K562 (cell line): ENCODE results near the gene SYNGR3. TPM values are rescaled to one million over a fixed set of nuclear protein-coding genes. Genes with fewer than 3 reads are reported as not detected.
A peak's percentile ranks its signal among the peaks of the same experiment; 100 is the strongest.

Experiments used
- ESRRA ChIP-seq: fragments of 450-650 bp; IDR thresholded peaks from 2 replicates; pipeline ENCODE4 v1.6.1; 2014; ENCODE audit warnings: low read depth, mild to moderate bottlenecking, moderate library complexity, borderline replicate concordance
- HDAC8 ChIP-seq: fragments of 450-650 bp; IDR thresholded peaks from 2 replicates; pipeline ENCODE4 v1.6.1; 2016; ENCODE audit warnings: mild to moderate bottlenecking, missing genetic modification characterization, moderate library complexity, missing compliant biosample characterization
- NFIX ChIP-seq: fragments of 250-450 bp; sonication (Bioruptor Pico); IDR thresholded peaks from 2 replicates; pipeline ENCODE4 v1.4.0; 2020; ENCODE audit warnings: low read depth, mild to moderate bottlenecking, moderate library complexity
- RBM25 ChIP-seq: fragments of 200-400 bp; formaldehyde crosslinking; IDR thresholded peaks from 2 replicates; pipeline ENCODE4 v1.6.1; 2018; ENCODE audit warnings: low read length, low read depth, moderate library complexity; ENCODE audit not compliant: severe bottlenecking
- TAF1 ChIP-seq: IDR thresholded peaks from 2 replicates; pipeline ENCODE4 v1.6.1; 2011; ENCODE audit warnings: mild to moderate bottlenecking, low read length, moderate library complexity; ENCODE audit not compliant: insufficient read depth, control insufficient read depth, severe bottlenecking; ENCODE audit errors: extremely low read depth
- TEAD2 ChIP-seq: fragments of 450-650 bp; IDR thresholded peaks from 2 replicates; pipeline ENCODE4 v1.6.1; 2016; ENCODE audit warnings: missing genetic modification characterization, control low read depth, missing compliant biosample characterization
- ZBTB1 ChIP-seq: sonication (generic); formaldehyde crosslinking; IDR thresholded peaks from 2 replicates; pipeline ENCODE4 v1.8.1; 2023; ENCODE audit warnings: missing genetic modification reagents, low read depth, mild to moderate bottlenecking, borderline replicate concordance
- ZBTB40 ChIP-seq, 2 experiments: fragments of 450-650 bp in 1 of 2; sonication (generic) in 1 of 2; formaldehyde crosslinking in 1 of 2; IDR thresholded peaks; 2 replicates each; pipeline versions ENCODE4 v1.7.1 to v1.9.0; 2016 to 2022; ENCODE audit warnings: inconsistent platforms in 1 of 2, mild to moderate bottlenecking in 1 of 2, missing genetic modification reagents in 1 of 2
- ZNF274 ChIP-seq: IDR thresholded peaks from 2 replicates; pipeline ENCODE4 v1.6.1; 2011; ENCODE audit warnings: low read depth, mild to moderate bottlenecking, low read length, moderate library complexity, borderline replicate concordance
- ZNF76 ChIP-seq: fragments of 250-450 bp; sonication (Bioruptor Pico); IDR thresholded peaks from 2 replicates; pipeline ENCODE4 v1.4.0; 2020; ENCODE audit warnings: mild to moderate bottlenecking, moderate library complexity, borderline replicate concordance
- polyA plus RNA-seq, 8 experiments: library from polyadenylated mRNA; depleted of rRNA in 4 of 8; stranded (reverse) in 5 of 8; unstranded in 3 of 8; fragments of >200 nt; fragmentation: Nextera tagmentation in 2 of 8; fragmentation: Illumina TruSeq in 1 of 8; extraction: Ambion mirVana in 2 of 8; extraction: Trizol in 1 of 8; gene quantifications; 2 replicates each; pipeline versions ENCODE4 v1.2.1 to v1.2.3, GENCODE V29; 2011 to 2014; ENCODE audit warnings: inconsistent platforms in 1 of 8, missing spikeins in 1 of 8
- total RNA-seq, 7 experiments: library from RNA; depleted of rRNA in 6 of 7; stranded (reverse); fragments of >200 nt in 6 of 7; fragmentation: Illumina TruSeq in 2 of 7; extraction: Trizol in 2 of 7; gene quantifications; 2 replicates each; pipeline versions ENCODE4 v1.2.1 to v1.2.3, GENCODE V29; 2011 to 2021; ENCODE audit warnings: low replicate concordance in 1 of 7
- TF ChIP-seq, protein P1 (sequence below): sonication (generic); formaldehyde crosslinking; IDR thresholded peaks from 2 replicates; pipeline ENCODE4 v1.8.0; 2022; ENCODE audit warnings: mild to moderate bottlenecking, missing genetic modification reagents
- TF ChIP-seq, protein P2 (sequence below): fragments of 250-450 bp; sonication (Bioruptor Pico); IDR thresholded peaks from 2 replicates; pipeline ENCODE4 v1.8.0; 2022; ENCODE audit warnings: inconsistent platforms, mild to moderate bottlenecking, moderate library complexity, borderline replicate concordance

Gene SYNGR3
- total and polyA plus RNA-seq, 9 of the 15 experiments (the other 6 are each of a cell fraction or from before 2014, with no cell fraction given), result 3.7 to 69.2 (median 36.3) TPM

GRCh38 chr16:1991588-1991947 is 1.8 kb downstream of the SYNGR3 start (continued):
- TF ChIP-seq ZBTB40 (IDR thresholded peaks at IDR 0.05) (peak; percentile 55; the same call in 1 of the 2 replicates), ZBTB40 (CRISPR knock-in tag; IDR thresholded peaks at IDR 0.05) (no peak), ESRRA (no peak; the same call in 1 of the 2 replicates), TEAD2 (tag) (no peak), RBM25 (peak; percentile 78), NFIX (CRISPR knock-in tag) (no peak), ZNF274 (no peak), TAF1 (no peak), ZBTB1 (CRISPR knock-in tag) (0 out of 2 replicates have a peak, but pooled peaks have one; percentile 16), ZNF76 (CRISPR knock-in tag) (no peak), HDAC8 (tag) (no peak)
- TF ChIP-seq, protein P1, sequence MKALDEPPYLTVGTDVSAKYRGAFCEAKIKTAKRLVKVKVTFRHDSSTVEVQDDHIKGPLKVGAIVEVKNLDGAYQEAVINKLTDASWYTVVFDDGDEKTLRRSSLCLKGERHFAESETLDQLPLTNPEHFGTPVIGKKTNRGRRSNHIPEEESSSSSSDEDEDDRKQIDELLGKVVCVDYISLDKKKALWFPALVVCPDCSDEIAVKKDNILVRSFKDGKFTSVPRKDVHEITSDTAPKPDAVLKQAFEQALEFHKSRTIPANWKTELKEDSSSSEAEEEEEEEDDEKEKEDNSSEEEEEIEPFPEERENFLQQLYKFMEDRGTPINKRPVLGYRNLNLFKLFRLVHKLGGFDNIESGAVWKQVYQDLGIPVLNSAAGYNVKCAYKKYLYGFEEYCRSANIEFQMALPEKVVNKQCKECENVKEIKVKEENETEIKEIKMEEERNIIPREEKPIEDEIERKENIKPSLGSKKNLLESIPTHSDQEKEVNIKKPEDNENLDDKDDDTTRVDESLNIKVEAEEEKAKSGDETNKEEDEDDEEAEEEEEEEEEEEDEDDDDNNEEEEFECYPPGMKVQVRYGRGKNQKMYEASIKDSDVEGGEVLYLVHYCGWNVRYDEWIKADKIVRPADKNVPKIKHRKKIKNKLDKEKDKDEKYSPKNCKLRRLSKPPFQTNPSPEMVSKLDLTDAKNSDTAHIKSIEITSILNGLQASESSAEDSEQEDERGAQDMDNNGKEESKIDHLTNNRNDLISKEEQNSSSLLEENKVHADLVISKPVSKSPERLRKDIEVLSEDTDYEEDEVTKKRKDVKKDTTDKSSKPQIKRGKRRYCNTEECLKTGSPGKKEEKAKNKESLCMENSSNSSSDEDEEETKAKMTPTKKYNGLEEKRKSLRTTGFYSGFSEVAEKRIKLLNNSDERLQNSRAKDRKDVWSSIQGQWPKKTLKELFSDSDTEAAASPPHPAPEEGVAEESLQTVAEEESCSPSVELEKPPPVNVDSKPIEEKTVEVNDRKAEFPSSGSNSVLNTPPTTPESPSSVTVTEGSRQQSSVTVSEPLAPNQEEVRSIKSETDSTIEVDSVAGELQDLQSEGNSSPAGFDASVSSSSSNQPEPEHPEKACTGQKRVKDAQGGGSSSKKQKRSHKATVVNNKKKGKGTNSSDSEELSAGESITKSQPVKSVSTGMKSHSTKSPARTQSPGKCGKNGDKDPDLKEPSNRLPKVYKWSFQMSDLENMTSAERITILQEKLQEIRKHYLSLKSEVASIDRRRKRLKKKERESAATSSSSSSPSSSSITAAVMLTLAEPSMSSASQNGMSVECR (CRISPR knock-in tag), result no peak
- TF ChIP-seq, protein P2, sequence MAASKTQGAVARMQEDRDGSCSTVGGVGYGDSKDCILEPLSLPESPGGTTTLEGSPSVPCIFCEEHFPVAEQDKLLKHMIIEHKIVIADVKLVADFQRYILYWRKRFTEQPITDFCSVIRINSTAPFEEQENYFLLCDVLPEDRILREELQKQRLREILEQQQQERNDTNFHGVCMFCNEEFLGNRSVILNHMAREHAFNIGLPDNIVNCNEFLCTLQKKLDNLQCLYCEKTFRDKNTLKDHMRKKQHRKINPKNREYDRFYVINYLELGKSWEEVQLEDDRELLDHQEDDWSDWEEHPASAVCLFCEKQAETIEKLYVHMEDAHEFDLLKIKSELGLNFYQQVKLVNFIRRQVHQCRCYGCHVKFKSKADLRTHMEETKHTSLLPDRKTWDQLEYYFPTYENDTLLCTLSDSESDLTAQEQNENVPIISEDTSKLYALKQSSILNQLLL, result 0 out of 2 replicates have a peak, but pooled peaks have one; percentile 23
